ENCODE results near the gene ZNF287. TPM values are rescaled to one million over a fixed set of nuclear protein-coding genes. Genes with fewer than 3 reads are reported as not detected.

The ZNF287 gene
- total and polyA plus RNA-seq, 2 donors (not counting 3 experiments of a cell fraction or from before 2014, with no cell fraction given): 3.6 to 5.5 TPM

GRCh38 chr17:16504984-16505383 lies 64.0 kb downstream of the ZNF287 start:
- H3K79me2 ChIP-seq (ENCODE audit: control insufficient read depth, insufficient read depth, low read length): no peaks in the 10 kb centered on the region
- no peaks in the 10 kb centered on the region for H3K4me1 ChIP-seq (ENCODE audit: control insufficient read depth, extremely low read depth, insufficient read depth, low read length)
- no peaks in the 10 kb centered on the region for H3K36me3 ChIP-seq (ENCODE audit: control insufficient read depth in 2 of 2, extremely low read depth in 1 of 2, insufficient read depth in 2 of 2, low read length in 2 of 2)
- ChIA-PET CTCF (interaction anchor here (0.9 to 2.9 kb wide), 3 partner anchors 16 to 85 kb away, joined by 3 to 11 read pairs (median 4); no protein-coding TSS in a partner anchor), POLR2A (no interaction called here)
- H3K9me3 ChIP-seq (replicated peaks; ENCODE audit: control insufficient read depth, insufficient read depth, low read length): no peaks in the 10 kb centered on the region
- no peak overlapping the region for H3K4me3 ChIP-seq (replicated peaks in 1 of 3; ENCODE audit: insufficient read depth in 1 of 3, low read depth in 1 of 3, low read length in 3 of 3)
- BruUV-seq (replicated peaks): no TSS peak
- H4K20me1 ChIP-seq (replicated peaks; ENCODE audit: control insufficient read depth, extremely low read depth, insufficient read depth, low read length): no peaks in the 10 kb centered on the region
- intact Hi-C loops (cut with micrococcal nuclease): no loop called here
- no peak for DNase-seq (ENCODE audit: low read depth, low spot score)
- no peak overlapping the region for H3K27ac ChIP-seq (ENCODE audit: insufficient read depth, low read depth, low read length)
- TF ChIP-seq POLR2A (IDR thresholded peaks at IDR 0.05; ENCODE audit: low read depth, low read length): no peak
- no peak for TF ChIP-seq POLR2AphosphoS5 (IDR thresholded peaks at IDR 0.05; ENCODE audit: insufficient read depth, low read depth, low read length)
- no peak for TF ChIP-seq GATA2 (IDR thresholded peaks at IDR 0.05; ENCODE audit: insufficient read depth, insufficient read length, low read depth, low read length)
- no peak for TF ChIP-seq CTCF (IDR thresholded peaks at IDR 0.05; ENCODE audit: extremely low read depth in 1 of 2, insufficient read depth in 1 of 2, low read depth in 1 of 2, low read length in 2 of 2)
- no peak for TF ChIP-seq EZH2 (IDR thresholded peaks at IDR 0.05; ENCODE audit: borderline replicate concordance, low read depth, low read length, severe bottlenecking)
- TF ChIP-seq JUN (IDR thresholded peaks at IDR 0.05; ENCODE audit: borderline replicate concordance, insufficient read depth, insufficient read length, low read depth): no peak
- TF ChIP-seq MYC (IDR thresholded peaks at IDR 0.05; ENCODE audit: low read depth, low read length): no peak
- no peak for TF ChIP-seq FOS (IDR thresholded peaks at IDR 0.05; ENCODE audit: borderline replicate concordance, insufficient read depth, low read length)
- TF ChIP-seq MAX (IDR thresholded peaks at IDR 0.05; ENCODE audit: insufficient read depth, insufficient read length): no peak
- no peaks in the 10 kb centered on the region for H3K9me1 ChIP-seq (replicated peaks; ENCODE audit: control insufficient read depth, extremely low read depth, insufficient read depth, low read length)
- H3K27me3 ChIP-seq (ENCODE audit: control insufficient read depth in 2 of 2, insufficient read depth in 2 of 2, low read length in 2 of 2): peaks cover 7% of the 10 kb centered on the region in 2 experiments
- H3K9ac ChIP-seq (replicated peaks; ENCODE audit: extremely low read depth, insufficient read depth, low read length): no peak overlapping the region
- dilution Hi-C loops (cut with MboI; ENCODE audit: extremely low pct_ligation_motif_present, low sequenced_read_pairs): no loop called here
- no peak overlapping the region for H2AFZ ChIP-seq (ENCODE audit: low read depth, low read length)
- no peak for FAIRE-seq
- no peak overlapping the region for H3K4me2 ChIP-seq (ENCODE audit: insufficient read depth, low read length)

Other genes starting within 250 kb of the ZNF287 start
- gene CENPV, start 215.7 kb downstream of the ZNF287 start, total RNA-seq: 41.6 and 44.0 TPM in 2 replicates
- gene CENPV, start 215.7 kb downstream of the ZNF287 start, polyA plus RNA-seq: 29.9 and 38.2 TPM in 2 replicates
- 1,183 and 1,294 TPM in 2 replicates for gene UBB, start 188.1 kb downstream of the ZNF287 start, total RNA-seq
- 1,282 and 1,683 TPM in 2 replicates for gene UBB, start 188.1 kb downstream of the ZNF287 start, polyA plus RNA-seq
- gene TRPV2, start 153.6 kb downstream of the ZNF287 start, total RNA-seq: 6.7 and 10.6 TPM in 2 replicates
- 3.3 and 4.2 TPM in 2 replicates for gene TRPV2, start 153.6 kb downstream of the ZNF287 start, polyA plus RNA-seq
- 2.9 and 3.7 TPM in 2 replicates for gene LRRC75A, start 77.0 kb downstream of the ZNF287 start, total RNA-seq
- gene LRRC75A, start 77.0 kb downstream of the ZNF287 start, polyA plus RNA-seq: 6.1 and 8.1 TPM in 2 replicates
- gene ZNF624, start 84.6 kb upstream of the ZNF287 start, total RNA-seq: 5.1 and 5.7 TPM in 2 replicates
- 0.68 and 0.77 TPM in 2 replicates for gene ZNF624, start 84.6 kb upstream of the ZNF287 start, polyA plus RNA-seq
- gene CCDC144A, start 121.0 kb upstream of the ZNF287 start, total RNA-seq: 0.27 and 2.9 TPM in 2 replicates
- 5.9 and 7.4 TPM in 2 replicates for gene CCDC144A, start 121.0 kb upstream of the ZNF287 start, polyA plus RNA-seq

All from endothelial cell of umbilical vein (primary cell).